OCI-LY3 (cell line): ENCODE data around the gene GARNL3.

ENCODE experiments used
- H2AFZ ChIP-seq: fragments of 200-600, 300-600 bp; shearing (Covaris generic); 2 replicates; pipeline ENCODE4 v1.6.0; 2014; ENCODE audit warnings: antibody characterized with exemption, low read depth, low read length
- H3K27ac ChIP-seq: fragments of 200-600, 300-600 bp; sonication (generic); 2 replicates; pipeline ENCODE4 v1.5.1; 2014; ENCODE audit warnings: mild to moderate bottlenecking, low read length, moderate library complexity, mixed read lengths
- H3K27me3 ChIP-seq: fragments of 200-600, 300-600 bp; sonication (generic); 2 replicates; pipeline ENCODE4 v1.6.1; 2014; ENCODE audit warnings: low read depth, low read length, mixed read lengths
- H3K36me3 ChIP-seq: fragments of 200-600, 300-600 bp; sonication (generic); replicated peaks from 2 replicates; pipeline ENCODE3; 2014; ENCODE audit warnings: low read depth, low read length, mixed read lengths
- H3K4me1 ChIP-seq: fragments of 300-600, 200-600 bp; sonication (generic); 2 replicates; pipeline ENCODE4 v1.6.1; 2014; ENCODE audit warnings: low read length, mixed read lengths
- H3K4me2 ChIP-seq: fragments of 200-600, 300-600 bp; sonication (generic); 2 replicates; pipeline ENCODE4 v1.6.1; 2014; ENCODE audit warnings: low read length, mixed read lengths
- H3K4me3 ChIP-seq: fragments of 300-600, 200-600 bp; sonication (generic); 2 replicates; pipeline ENCODE4 v1.5.1; 2014; ENCODE audit warnings: antibody characterized with exemption, mild to moderate bottlenecking, low read length, moderate library complexity
- H3K79me2 ChIP-seq: fragments of 300-600, 200-600 bp; shearing (Covaris generic); 2 replicates; pipeline ENCODE4 v1.6.1; 2014; ENCODE audit warnings: mild to moderate bottlenecking, low read length, mixed read lengths
- H3K9ac ChIP-seq: fragments of 300-600, 200-600 bp; shearing (Covaris generic); 2 replicates; pipeline ENCODE4 v1.6.0; 2014; ENCODE audit warnings: mild to moderate bottlenecking, low read length, moderate library complexity
- H3K9me3 ChIP-seq: fragments of 200-600, 300-600 bp; shearing (Covaris generic); 2 replicates; pipeline ENCODE4 v1.6.1; 2014; ENCODE audit warnings: low read length, mixed read lengths; ENCODE audit not compliant: insufficient read depth
- H4K20me1 ChIP-seq: fragments of 200-600, 300-600 bp; sonication (generic); 2 replicates; pipeline ENCODE4 v1.6.1; 2016; ENCODE audit warnings: low read length, mixed read lengths; ENCODE audit not compliant: insufficient read depth
- CTCF ChIP-seq: fragments of 200-600, 300-600 bp; sonication (generic); IDR thresholded peaks from 2 replicates; pipeline ENCODE4 v1.5.1; 2014; ENCODE audit warnings: antibody characterized with exemption, low read length, low read depth
- EZH2phosphoT487 ChIP-seq: fragments of 200-600 bp; shearing (Covaris generic); IDR thresholded peaks from 2 replicates; pipeline ENCODE4 v1.6.1; 2018; ENCODE audit warnings: antibody characterized with exemption, mixed run types, low read depth

The GARNL3 gene

GRCh38 chr9:127397646-127398274 lies 133.2 kb downstream of the GARNL3 start:
- TF ChIP-seq EZH2phosphoT487 (no peak), CTCF (peak; percentile 70)
- H3K4me3 ChIP-seq: peak overlapping the region; percentile 85
- no peaks in the 10 kb centered on the region for H3K36me3 ChIP-seq
- no peaks in the 10 kb centered on the region for H3K27me3 ChIP-seq
- H3K79me2 ChIP-seq: no peaks in the 10 kb centered on the region
- H3K4me1 ChIP-seq: peaks cover 10% of the 10 kb centered on the region
- peak overlapping the region; percentile 65; the same call in 1 of the 2 replicates for H2AFZ ChIP-seq
- H4K20me1 ChIP-seq: no peaks in the 10 kb centered on the region
- H3K9ac ChIP-seq: peak overlapping the region; percentile 66
- peak overlapping the region; percentile 71 for H3K4me2 ChIP-seq
- no peak overlapping the region for H3K27ac ChIP-seq
- H3K9me3 ChIP-seq: no peaks in the 10 kb centered on the region

GRCh38 chr9:127398275-127398647 lies 133.7 kb downstream of the GARNL3 start:
- no peaks in the 10 kb centered on the region for H4K20me1 ChIP-seq
- peak overlapping the region; percentile 85 for H3K4me3 ChIP-seq
- no peaks in the 10 kb centered on the region for H3K36me3 ChIP-seq
- no peak overlapping the region for H3K27ac ChIP-seq
- no peaks in the 10 kb centered on the region for H3K27me3 ChIP-seq
- H3K4me1 ChIP-seq: peaks cover 10% of the 10 kb centered on the region
- H3K79me2 ChIP-seq: no peaks in the 10 kb centered on the region
- no peak overlapping the region for H2AFZ ChIP-seq
- no peak for TF ChIP-seq EZH2phosphoT487
- TF ChIP-seq CTCF: no peak
- H3K4me2 ChIP-seq: peak overlapping the region; percentile 71
- H3K9ac ChIP-seq: peak overlapping the region; percentile 66; the same call in 1 of the 2 replicates
- no peaks in the 10 kb centered on the region for H3K9me3 ChIP-seq

GRCh38 chr9:127398715-127399400 lies 134.3 kb downstream of the GARNL3 start:
- Histone ChIP-seq H3K9ac (no peak overlapping the region), H3K4me2 (peak overlapping the region; percentile 71), H3K4me3 (peak overlapping the region; percentile 85), H3K36me3 (no peaks in the 10 kb centered on the region), H4K20me1 (no peaks in the 10 kb centered on the region), H3K9me3 (no peaks in the 10 kb centered on the region), H3K79me2 (no peaks in the 10 kb centered on the region), H3K27me3 (no peaks in the 10 kb centered on the region), H3K27ac (no peak overlapping the region), H3K4me1 (peaks cover 10% of the 10 kb centered on the region), H2AFZ (no peak overlapping the region)
- TF ChIP-seq EZH2phosphoT487 (no peak), CTCF (no peak)

GRCh38 chr9:127399736-127400269 lies 135.2 kb downstream of the GARNL3 start:
- Histone ChIP-seq H3K9ac (no peak overlapping the region), H3K4me1 (peaks cover 10% of the 10 kb centered on the region), H3K9me3 (no peaks in the 10 kb centered on the region), H3K4me2 (no peak overlapping the region), H3K36me3 (no peaks in the 10 kb centered on the region), H4K20me1 (no peaks in the 10 kb centered on the region), H3K27ac (no peak overlapping the region), H3K4me3 (no peak overlapping the region), H3K79me2 (no peaks in the 10 kb centered on the region), H3K27me3 (no peaks in the 10 kb centered on the region), H2AFZ (no peak overlapping the region)
- TF ChIP-seq EZH2phosphoT487 (no peak), CTCF (no peak)
